Mucosa of descending colon (tissue), 3 donors: Measurements from ENCODE around the gene NDUFA5. TPM values are rescaled to one million over a fixed set of nuclear protein-coding genes. Genes with fewer than 3 reads are reported as not detected.

ENCODE experiments used
- ATAC-seq: fragments of 200-7000 bp; cut with Tn5 transposase; one replicate; pipeline ENCODE4 v1.9.1; 2020; ENCODE audit warnings: mild to moderate bottlenecking, moderate library complexity
- DNase-seq, 3 donors: peaks; one replicate each; pipeline ENCODE4 v3.0.0-alpha.2; 2020
- H3K36me3 ChIP-seq: fragments of 200-600 bp; one replicate; pipeline ENCODE4 v1.8.0; 2021; ENCODE audit warnings: low read depth, mild to moderate bottlenecking
- H3K4me1 ChIP-seq: fragments of 200-600 bp; one replicate; pipeline ENCODE4 v1.8.0; 2021; ENCODE audit warnings: low read depth, mild to moderate bottlenecking
- H3K4me3 ChIP-seq: fragments of 200-600 bp; one replicate; pipeline ENCODE4 v1.8.0; 2021; ENCODE audit warnings: mild to moderate bottlenecking
- H3K9me3 ChIP-seq: fragments of 200-600 bp; one replicate; pipeline ENCODE4 v1.8.0; 2021; ENCODE audit warnings: mild to moderate bottlenecking
- intact Hi-C, 2 donors: fragments of 100-400 bp; cut with DNase I in 1 of 2; cut with micrococcal nuclease in 1 of 2; formaldehyde crosslinking; loops; one replicate each; pipeline versions ENCODE4 v1.11.0 to v1.11.1; 2022; cut with DNase I, micrococcal nuclease
- total RNA-seq, 3 donors: library from RNA; stranded (reverse); fragmentation: NEBNext Ultra II Directional in 2 of 3; extraction: Animal tissue kit (Norgen Biotek cat#: 25700) in 2 of 3; gene quantifications; one replicate each; pipeline versions ENCODE4 v1.2.1 to v1.2.4, GENCODE V29; 2021 to 2023
- TF ChIP-seq, protein P1 (sequence below): fragments of 200-600 bp; IDR thresholded peaks from one replicate; pipeline ENCODE4 v1.8.0; 2022; ENCODE audit warnings: antibody characterized with exemption, mild to moderate bottlenecking
- donor health status: DM: no; HTN: no; CAD: no; lungs with moderate emphysema.
- donor health status: DM: no; HTN: no; CAD: no.
- donor health status: DM: no; HTN: yes; CAD: no.

NDUFA5 gene
- total RNA-seq, 3 donors from 2014 or later, result 88.7 to 118 (median 104) TPM

GRCh38 chr7:123539871-123540270, 17.7 kb downstream of the NDUFA5 start:
- TF ChIP-seq, protein P1, sequence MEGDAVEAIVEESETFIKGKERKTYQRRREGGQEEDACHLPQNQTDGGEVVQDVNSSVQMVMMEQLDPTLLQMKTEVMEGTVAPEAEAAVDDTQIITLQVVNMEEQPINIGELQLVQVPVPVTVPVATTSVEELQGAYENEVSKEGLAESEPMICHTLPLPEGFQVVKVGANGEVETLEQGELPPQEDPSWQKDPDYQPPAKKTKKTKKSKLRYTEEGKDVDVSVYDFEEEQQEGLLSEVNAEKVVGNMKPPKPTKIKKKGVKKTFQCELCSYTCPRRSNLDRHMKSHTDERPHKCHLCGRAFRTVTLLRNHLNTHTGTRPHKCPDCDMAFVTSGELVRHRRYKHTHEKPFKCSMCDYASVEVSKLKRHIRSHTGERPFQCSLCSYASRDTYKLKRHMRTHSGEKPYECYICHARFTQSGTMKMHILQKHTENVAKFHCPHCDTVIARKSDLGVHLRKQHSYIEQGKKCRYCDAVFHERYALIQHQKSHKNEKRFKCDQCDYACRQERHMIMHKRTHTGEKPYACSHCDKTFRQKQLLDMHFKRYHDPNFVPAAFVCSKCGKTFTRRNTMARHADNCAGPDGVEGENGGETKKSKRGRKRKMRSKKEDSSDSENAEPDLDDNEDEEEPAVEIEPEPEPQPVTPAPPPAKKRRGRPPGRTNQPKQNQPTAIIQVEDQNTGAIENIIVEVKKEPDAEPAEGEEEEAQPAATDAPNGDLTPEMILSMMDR, result no peak
- Histone ChIP-seq H3K4me3 (no peak overlapping the region), H3K36me3 (no peaks in the 10 kb centered on the region), H3K9me3 (no peaks in the 10 kb centered on the region), H3K4me1 (no peaks in the 10 kb centered on the region)
- no peak for ATAC-seq
- DNase-seq, result no peak
- intact Hi-C loops, result loop anchor here in 1 of 2 donors (5.0 kb wide), 1 partner anchor 48 kb away; no protein-coding TSS in a partner anchor

GRCh38 chr7:123538897-123539296, 18.7 kb downstream of the NDUFA5 start:
- TF ChIP-seq, protein P1, result no peak
- Histone ChIP-seq H3K4me3 (no peak overlapping the region), H3K4me1 (peaks cover 4% of the 10 kb centered on the region), H3K9me3 (no peaks in the 10 kb centered on the region), H3K36me3 (no peaks in the 10 kb centered on the region)
- intact Hi-C loops, result loop anchor here in 1 of 2 donors (5.0 kb wide), 1 partner anchor 47 kb away; no protein-coding TSS in a partner anchor
- DNase-seq (no peak), ATAC-seq (no peak)

DNA sequence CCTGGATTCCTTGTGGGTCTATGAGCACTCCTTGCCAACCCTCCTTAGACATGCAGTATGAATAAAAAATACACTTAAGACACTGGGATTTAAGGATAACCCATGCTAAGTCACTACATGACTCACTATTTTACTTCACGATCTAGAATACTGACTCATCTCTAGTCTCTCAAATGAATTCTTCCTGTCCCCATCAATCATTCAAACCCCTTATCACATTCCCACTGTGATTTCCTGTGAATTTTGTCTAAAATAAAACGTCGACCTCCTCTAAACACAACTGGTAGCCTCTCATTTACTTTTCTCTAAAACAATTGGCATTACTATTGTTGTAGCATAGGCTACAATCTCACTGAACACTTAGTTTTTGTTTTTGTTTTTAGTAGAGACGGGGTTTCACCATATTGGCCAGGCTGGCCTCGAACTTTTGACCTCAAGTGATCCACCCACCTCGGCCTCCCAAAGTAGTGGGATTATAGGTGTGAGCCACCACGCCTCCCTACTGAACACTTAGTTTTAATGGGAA, 19.4 kb downstream of the NDUFA5 start:
- TF ChIP-seq, protein P1, result no peak
- DNase-seq (no peak), ATAC-seq (no peak)
- intact Hi-C loops, result loop anchor here in 1 of 2 donors (5.0 kb wide), 1 partner anchor 46 kb away; no protein-coding TSS in a partner anchor
- H3K36me3 ChIP-seq, result no peaks in the 10 kb centered on the region
- peaks cover 8% of the 10 kb centered on the region for H3K4me1 ChIP-seq
- H3K4me3 ChIP-seq, result no peak overlapping the region
- no peaks in the 10 kb centered on the region for H3K9me3 ChIP-seq

DNA sequence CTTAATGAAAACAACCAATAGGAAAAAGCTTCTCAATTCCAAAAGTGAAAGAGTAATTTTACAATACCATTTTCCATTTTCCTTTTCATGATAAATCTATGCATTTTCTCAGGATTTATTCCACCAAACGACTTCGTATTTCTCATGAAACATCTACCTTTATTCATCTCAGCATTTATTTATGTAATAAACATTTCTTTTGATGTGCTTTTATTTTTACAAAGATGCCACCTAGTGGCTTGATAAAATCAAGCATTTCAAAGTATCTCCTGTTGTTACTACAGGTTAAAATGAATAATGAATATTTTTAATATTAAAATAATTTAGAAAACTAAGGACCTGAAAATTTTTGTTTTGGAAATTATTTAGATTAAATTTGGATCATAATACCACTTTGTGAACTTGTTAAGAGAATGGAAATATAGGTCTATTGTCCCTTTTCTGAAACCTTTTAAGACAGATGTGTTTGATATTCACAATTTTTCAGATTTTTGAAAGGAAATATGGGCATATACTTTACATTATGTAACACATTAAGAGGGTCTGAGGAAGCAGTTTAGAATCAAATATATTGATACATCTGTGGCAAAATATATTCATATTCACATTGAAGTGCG, 20.5 kb downstream of the NDUFA5 start:
- DNase-seq, result no peak
- H3K4me3 ChIP-seq, result no peak overlapping the region
- intact Hi-C loops, result loop anchor here in 1 of 2 donors (5.0 kb wide), 1 partner anchor 45 kb away; no protein-coding TSS in a partner anchor
- TF ChIP-seq, protein P1, result no peak
- no peaks in the 10 kb centered on the region for H3K9me3 ChIP-seq
- ATAC-seq, result no peak
- peaks cover 12% of the 10 kb centered on the region for H3K4me1 ChIP-seq
- H3K36me3 ChIP-seq, result no peaks in the 10 kb centered on the region

- Histone ChIP-seq H3K36me3 (no peaks in the 10 kb centered on the region), H3K4me3 (no peak overlapping the region), H3K4me1 (peaks cover 12% of the 10 kb centered on the region), H3K9me3 (no peaks in the 10 kb centered on the region)
- no peak for ATAC-seq
- intact Hi-C loops, result loop anchor here in 1 of 2 donors (5.0 kb wide), 1 partner anchor 43 kb away; no protein-coding TSS in a partner anchor
- TF ChIP-seq, protein P1, result no peak
- DNase-seq, result peak; percentile 19 to 52 (median 35)
Measured at GRCh38 chr7:123535517-123535916, 22.1 kb downstream of the NDUFA5 start.
